ENCODE results near the gene PDHX.

DNA sequence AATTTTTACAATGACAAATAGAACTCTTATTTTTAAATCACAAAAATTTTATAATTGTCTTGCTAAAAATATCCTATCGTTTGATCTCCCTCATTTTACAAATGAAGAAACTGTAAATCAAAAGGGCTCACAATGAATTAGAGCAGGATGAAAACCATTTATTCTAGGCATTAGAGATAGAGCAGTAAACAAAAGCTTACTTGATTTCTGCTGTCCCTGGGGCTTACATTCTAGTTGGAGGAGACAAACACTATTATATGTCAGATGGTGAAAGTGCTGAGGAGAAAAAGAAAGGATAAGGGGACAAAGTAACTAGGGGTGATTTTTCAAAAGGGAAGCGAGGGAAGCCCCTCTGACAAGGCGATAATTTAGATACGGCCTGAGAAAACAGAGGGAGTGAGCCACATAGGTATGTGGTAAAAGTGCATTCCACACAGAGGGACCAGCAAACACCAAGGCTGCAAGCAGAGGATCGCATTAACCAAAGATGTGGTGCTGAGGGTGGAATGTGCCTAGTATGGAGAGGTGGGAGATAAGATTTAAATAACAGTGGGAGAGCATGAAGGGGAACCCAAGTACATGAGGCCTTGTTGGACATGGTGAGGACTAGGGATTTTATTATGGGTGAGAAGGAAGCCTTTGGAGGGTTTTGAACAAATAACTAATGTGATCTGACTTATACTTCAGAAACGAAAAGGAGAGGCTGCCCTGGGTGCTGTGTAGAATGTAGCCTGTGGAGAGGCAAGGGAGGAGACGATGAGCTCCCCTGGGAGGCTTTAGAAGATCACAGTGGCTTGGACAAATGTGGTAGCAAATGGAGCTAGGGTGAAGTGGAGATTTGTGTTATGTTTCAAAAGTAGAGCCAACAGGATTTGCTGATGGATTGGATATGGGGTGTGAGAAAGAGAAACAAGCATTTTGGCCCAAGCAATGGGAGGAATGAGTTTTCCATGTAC lies 62.1 kb downstream of the PDHX start:
- TF ChIP-seq, protein P1, sequence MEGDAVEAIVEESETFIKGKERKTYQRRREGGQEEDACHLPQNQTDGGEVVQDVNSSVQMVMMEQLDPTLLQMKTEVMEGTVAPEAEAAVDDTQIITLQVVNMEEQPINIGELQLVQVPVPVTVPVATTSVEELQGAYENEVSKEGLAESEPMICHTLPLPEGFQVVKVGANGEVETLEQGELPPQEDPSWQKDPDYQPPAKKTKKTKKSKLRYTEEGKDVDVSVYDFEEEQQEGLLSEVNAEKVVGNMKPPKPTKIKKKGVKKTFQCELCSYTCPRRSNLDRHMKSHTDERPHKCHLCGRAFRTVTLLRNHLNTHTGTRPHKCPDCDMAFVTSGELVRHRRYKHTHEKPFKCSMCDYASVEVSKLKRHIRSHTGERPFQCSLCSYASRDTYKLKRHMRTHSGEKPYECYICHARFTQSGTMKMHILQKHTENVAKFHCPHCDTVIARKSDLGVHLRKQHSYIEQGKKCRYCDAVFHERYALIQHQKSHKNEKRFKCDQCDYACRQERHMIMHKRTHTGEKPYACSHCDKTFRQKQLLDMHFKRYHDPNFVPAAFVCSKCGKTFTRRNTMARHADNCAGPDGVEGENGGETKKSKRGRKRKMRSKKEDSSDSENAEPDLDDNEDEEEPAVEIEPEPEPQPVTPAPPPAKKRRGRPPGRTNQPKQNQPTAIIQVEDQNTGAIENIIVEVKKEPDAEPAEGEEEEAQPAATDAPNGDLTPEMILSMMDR (IDR thresholded peaks at IDR 0.05; ENCODE audit: borderline replicate concordance, extremely low read depth, low read length, poor library complexity, severe bottlenecking): no peak
- TF ChIP-seq EZH2 (IDR thresholded peaks at IDR 0.05; ENCODE audit: borderline replicate concordance, low read depth, low read length, severe bottlenecking): no peak

Data from DND-41 (cell line).